ENCODE results near the gene CHRND.

GRCh38 chr2:232515639-232516038, 10.3 kb upstream of the CHRND start:
- TF ChIP-seq CTCF (IDR thresholded peaks at IDR 0.05) (no peak), POLR2A (IDR thresholded peaks at IDR 0.05) (no peak)
